Kidney epithelial cell (primary cell): ENCODE results near the gene SPSB4. TPM values are rescaled to one million over a fixed set of nuclear protein-coding genes. Genes with fewer than 3 reads are reported as not detected.
A peak's percentile ranks its signal among the peaks of the same experiment; 100 is the strongest.

Experiments
- DNase-seq: peaks from one replicate; pipeline ENCODE4 v3.0.0-alpha.2; 2010; ENCODE audit warnings: low read depth
- H3K27me3 ChIP-seq: 2 replicates; pipeline ENCODE4 v1.6.0; 2011; ENCODE audit warnings: low read length; ENCODE audit not compliant: control insufficient read depth, insufficient read depth
- H3K36me3 ChIP-seq: 2 replicates; pipeline ENCODE4 v1.5.1; 2011; ENCODE audit warnings: low read length; ENCODE audit not compliant: control insufficient read depth, insufficient read depth
- H3K4me3 ChIP-seq: 2 replicates; pipeline ENCODE4 v1.5.1; 2011; ENCODE audit warnings: low read depth, mild to moderate bottlenecking, control low read depth, low read length
- total RNA-seq: library from RNA; depleted of rRNA; stranded (reverse); fragments of >200 nt; gene quantifications from 2 replicates; pipeline ENCODE4 v1.2.3, GENCODE V29; 2015
- TF ChIP-seq, protein P1 (sequence below): IDR thresholded peaks from 2 replicates; pipeline ENCODE4 v1.5.1; 2011; ENCODE audit warnings: mild to moderate bottlenecking, moderate library complexity, low read length, control low read depth, inconsistent platforms; ENCODE audit not compliant: insufficient read depth, poor library complexity, severe bottlenecking

Gene SPSB4
- 0.41 and 0.67 TPM in 2 replicates for total RNA-seq

DNA sequence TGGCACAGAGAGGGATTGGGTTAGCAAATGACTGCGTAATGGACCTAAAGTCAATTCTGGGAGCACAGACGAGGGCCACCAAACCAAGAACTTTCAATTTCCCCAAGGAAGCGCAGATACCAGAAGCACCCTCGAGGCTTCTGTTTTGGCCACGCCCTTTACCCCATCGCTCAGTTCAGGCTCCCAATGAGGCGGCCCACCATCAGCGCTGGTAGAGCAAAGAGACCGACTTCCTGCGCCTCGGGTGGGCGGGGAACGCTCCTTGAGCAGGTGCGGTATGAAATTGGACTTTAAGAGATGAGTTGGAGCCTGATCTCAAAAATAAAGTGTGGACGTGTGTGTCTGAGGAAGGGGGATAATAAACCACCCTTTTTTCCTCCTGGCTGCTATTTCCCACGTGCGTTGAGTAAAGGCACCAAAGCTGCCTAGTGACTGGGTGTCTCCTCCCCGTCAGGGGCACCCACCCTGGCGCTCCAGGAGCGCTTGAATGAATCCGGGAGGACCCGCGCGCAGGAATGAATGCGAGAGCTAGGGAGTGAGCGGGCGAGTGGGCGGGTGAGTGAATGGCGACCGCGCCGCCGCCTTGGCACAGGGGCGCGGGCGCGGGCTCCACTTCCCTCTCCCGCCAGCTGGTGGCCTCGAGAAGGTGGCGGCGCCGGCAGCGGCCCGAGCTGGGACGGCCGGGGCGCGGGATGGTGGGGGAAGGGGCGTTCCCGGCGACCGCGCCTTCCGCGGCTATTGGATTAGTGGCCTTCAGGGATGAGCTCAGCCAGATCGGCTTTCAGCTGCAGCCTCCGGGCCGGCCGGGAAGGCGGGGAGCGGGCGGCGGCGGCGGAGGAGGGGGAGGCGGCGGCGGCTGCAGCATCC is at the start of gene SPSB4:
SPSB4 (plus strand) TSS at position 772 of the 867 bp plus-strand sequence. CDS start 14,758 bp downstream, outside the sequence.
- DNase-seq = no peak
- peaks cover 49% of the 10 kb centered on the region for H3K27me3 ChIP-seq
- TF ChIP-seq, protein P1, sequence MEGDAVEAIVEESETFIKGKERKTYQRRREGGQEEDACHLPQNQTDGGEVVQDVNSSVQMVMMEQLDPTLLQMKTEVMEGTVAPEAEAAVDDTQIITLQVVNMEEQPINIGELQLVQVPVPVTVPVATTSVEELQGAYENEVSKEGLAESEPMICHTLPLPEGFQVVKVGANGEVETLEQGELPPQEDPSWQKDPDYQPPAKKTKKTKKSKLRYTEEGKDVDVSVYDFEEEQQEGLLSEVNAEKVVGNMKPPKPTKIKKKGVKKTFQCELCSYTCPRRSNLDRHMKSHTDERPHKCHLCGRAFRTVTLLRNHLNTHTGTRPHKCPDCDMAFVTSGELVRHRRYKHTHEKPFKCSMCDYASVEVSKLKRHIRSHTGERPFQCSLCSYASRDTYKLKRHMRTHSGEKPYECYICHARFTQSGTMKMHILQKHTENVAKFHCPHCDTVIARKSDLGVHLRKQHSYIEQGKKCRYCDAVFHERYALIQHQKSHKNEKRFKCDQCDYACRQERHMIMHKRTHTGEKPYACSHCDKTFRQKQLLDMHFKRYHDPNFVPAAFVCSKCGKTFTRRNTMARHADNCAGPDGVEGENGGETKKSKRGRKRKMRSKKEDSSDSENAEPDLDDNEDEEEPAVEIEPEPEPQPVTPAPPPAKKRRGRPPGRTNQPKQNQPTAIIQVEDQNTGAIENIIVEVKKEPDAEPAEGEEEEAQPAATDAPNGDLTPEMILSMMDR = no peak

DNA sequence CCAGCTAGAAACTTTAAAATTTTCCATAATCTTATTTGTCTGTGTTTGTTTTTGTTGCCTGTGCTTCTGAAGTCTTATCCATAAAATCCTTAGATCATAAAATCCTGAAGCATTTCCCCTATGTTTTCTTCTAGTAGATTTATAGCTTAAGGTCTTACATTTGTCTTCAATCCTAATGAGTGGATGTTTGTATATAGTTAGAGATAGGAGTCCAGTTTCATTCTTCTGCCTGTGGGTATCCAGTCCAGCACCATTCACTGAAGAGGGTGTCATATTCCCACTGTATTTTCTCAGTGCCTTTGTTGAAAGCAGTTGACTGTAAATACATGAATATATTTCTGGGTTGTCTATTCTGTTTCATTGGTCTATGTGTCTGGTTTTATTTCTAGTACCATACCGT is 44.8 kb upstream of the SPSB4 start:
- Histone ChIP-seq H3K4me3 (no peak overlapping the region), H3K27me3 (peaks cover 3% of the 10 kb centered on the region), H3K36me3 (no peaks in the 10 kb centered on the region)
- TF ChIP-seq, protein P1 = no peak
- DNase-seq = no peak

More for the DNA sequence above, at the start of gene SPSB4:
- Histone ChIP-seq H3K36me3 (no peaks in the 10 kb centered on the region), H3K4me3 (peak within 1 kb of the TSS; percentile 14)

DNA sequence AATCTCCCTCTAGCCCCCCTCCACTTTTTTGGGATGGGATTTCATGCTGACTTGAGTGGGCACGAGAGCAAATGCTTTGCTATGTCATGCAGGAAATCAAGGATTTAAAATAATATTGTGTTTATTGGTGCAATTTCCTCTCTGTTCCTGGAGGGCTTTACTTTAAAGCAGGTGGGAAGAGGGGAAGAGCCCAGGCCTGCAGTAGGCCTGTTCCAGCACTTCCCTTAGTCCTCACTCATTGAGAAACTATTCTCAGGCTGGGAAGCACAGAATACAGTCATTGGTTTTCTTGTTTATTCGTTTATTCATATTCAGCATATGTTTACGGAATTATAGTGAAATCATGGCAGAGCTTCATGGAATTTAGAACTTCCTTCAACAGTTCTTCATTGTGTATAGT is 41.7 kb upstream of the SPSB4 start:
- no peaks in the 10 kb centered on the region for H3K36me3 ChIP-seq
- H3K27me3 ChIP-seq = peaks cover 6% of the 10 kb centered on the region
- no peak for DNase-seq
- no peak overlapping the region for H3K4me3 ChIP-seq
- TF ChIP-seq, protein P1 = no peak

DNA sequence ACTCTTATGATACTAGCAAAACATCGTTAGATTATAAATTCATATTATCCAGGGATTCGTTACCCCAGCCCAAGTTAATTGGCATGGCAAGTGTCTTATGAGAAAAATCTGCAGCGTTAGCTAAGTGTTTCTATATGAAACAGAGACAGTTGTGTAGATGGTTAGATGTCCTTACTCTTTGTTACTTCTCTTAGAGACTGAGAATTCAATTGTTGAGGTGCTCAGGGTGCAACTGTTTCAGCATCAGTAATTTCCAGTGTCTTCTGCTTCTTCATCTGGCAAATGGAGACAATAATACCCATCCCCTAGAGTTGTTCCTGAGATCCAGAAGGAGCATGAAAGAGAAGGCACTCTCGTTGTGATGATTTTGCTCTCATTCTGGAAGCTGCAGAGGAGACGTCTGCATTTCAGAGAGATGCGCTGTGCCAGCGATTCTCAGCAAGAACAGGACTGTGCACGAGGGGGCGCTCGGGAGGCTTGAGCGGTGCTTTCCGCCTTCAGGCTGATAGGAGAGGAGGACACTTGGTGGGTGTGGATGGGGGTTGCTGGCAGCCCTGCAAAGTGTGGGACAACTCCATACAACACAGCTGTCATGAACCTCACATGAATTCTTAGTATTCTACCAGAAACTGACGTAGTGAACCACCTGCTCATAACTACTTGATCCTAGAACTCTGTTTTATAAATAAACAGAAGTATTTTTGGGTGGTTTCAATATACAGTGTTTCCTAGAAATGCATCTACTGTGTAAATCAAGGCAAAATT is 39.7 kb upstream of the SPSB4 start:
- TF ChIP-seq, protein P1 = peak; percentile 95
- peaks cover 6% of the 10 kb centered on the region for H3K27me3 ChIP-seq
- H3K36me3 ChIP-seq = no peaks in the 10 kb centered on the region
- H3K4me3 ChIP-seq = no peak overlapping the region
- DNase-seq = peak; percentile 9

DNA sequence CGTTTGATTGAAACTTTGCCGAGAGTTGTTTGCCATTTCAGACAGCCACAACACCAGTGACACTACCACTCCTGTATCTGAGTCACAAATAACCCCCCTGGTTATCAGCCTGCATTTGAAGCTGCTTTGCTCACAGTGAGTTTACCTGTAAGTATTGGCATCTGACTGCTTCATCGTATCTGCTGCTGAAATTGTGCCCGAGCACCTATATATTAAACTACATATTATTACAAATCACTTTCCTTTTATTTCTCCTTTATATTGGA is 39.2 kb upstream of the SPSB4 start:
- Histone ChIP-seq H3K36me3 (no peaks in the 10 kb centered on the region), H3K27me3 (peaks cover 6% of the 10 kb centered on the region), H3K4me3 (no peak overlapping the region)
- TF ChIP-seq, protein P1 = no peak
- no peak for DNase-seq

DNA sequence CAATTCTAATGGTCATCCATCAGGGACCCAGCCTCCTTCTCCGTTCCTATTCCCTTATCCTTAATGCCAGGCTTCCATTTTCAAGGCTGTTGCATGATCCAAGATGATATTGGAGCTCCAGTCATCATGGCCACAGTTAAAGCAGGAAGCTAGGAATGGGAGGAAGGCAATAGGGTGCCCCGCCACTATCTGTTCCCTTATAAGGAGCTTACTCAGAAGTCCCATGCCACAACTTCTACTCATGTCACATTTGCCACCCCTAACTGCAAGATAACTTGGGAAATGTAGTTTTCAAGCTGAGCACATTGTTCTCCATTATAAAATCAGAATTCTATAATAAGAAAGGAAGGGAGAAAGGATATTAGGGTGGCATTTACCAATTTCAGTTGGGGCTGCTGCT is 38.6 kb upstream of the SPSB4 start:
- TF ChIP-seq, protein P1 = no peak
- Histone ChIP-seq H3K36me3 (no peaks in the 10 kb centered on the region), H3K27me3 (peaks cover 6% of the 10 kb centered on the region), H3K4me3 (no peak overlapping the region)
- no peak for DNase-seq
